ENCODE results near the gene GJA3. TPM values are rescaled to one million over a fixed set of nuclear protein-coding genes. Genes with fewer than 3 reads are reported as not detected.

Gene GJA3
- total RNA-seq, 1 experiment from 2014 or later = 3.9 TPM

GRCh38 chr13:20193162-20193906 is 32.5 kb upstream of the GJA3 start:
- TF ChIP-seq CTCF (IDR thresholded peaks at IDR 0.05; ENCODE audit: unreplicated experiment) = no peak
- CTCF ChIA-PET = no interaction called here
- DNase-seq = no peak
- intact Hi-C loops (cut with micrococcal nuclease; ENCODE audit: unreplicated experiment) = no loop called here
- Mint-ChIP-seq H3K27me3 (ENCODE audit: unreplicated experiment) (peaks cover 21% of the 10 kb centered on the region), H3K4me1 (ENCODE audit: low read depth, unreplicated experiment) (peaks cover 9% of the 10 kb centered on the region), H3K27ac (ENCODE audit: unreplicated experiment) (no peak overlapping the region), H3K9me3 (ENCODE audit: low read depth, unreplicated experiment) (no peaks in the 10 kb centered on the region), H3K36me3 (ENCODE audit: insufficient read depth, unreplicated experiment) (peaks cover 6% of the 10 kb centered on the region), H3K4me3 (ENCODE audit: low read depth, unreplicated experiment) (peak overlapping the region; percentile 60)
- no TSS peak for BruUV-seq (replicated peaks)

- H3K9me3 Mint-ChIP-seq (ENCODE audit: low read depth, unreplicated experiment) = no peaks in the 10 kb centered on the region
- CTCF ChIA-PET = no interaction called here
- TF ChIP-seq CTCF (IDR thresholded peaks at IDR 0.05; ENCODE audit: unreplicated experiment) = no peak
- peak; percentile 19 for DNase-seq
- intact Hi-C loops (cut with micrococcal nuclease; ENCODE audit: unreplicated experiment) = no loop called here
- H3K4me3 Mint-ChIP-seq (ENCODE audit: low read depth, unreplicated experiment) = peak within 1 kb of the TSS; percentile 60
- peaks cover 21% of the 10 kb centered on the region for H3K27me3 Mint-ChIP-seq (ENCODE audit: unreplicated experiment)
- peaks cover 6% of the 10 kb centered on the region for H3K36me3 Mint-ChIP-seq (ENCODE audit: insufficient read depth, unreplicated experiment)
- BruUV-seq (replicated peaks) = no TSS peak
- H3K27ac Mint-ChIP-seq (ENCODE audit: unreplicated experiment) = no peak within 1 kb of the TSS
- H3K4me1 Mint-ChIP-seq (ENCODE audit: low read depth, unreplicated experiment) = peaks cover 9% of the 10 kb centered on the region
Measured at GRCh38 chr13:20192836-20193161, 31.9 kb upstream of the GJA3 start, which contains the start of gene GJB2. Gene GJB2 (minus strand): TSS chr13:20192938. CDS start chr13:20189581, 3,357 bp downstream.

GRCh38 chr13:20192158-20192835 is 31.4 kb upstream of the GJA3 start:
- CTCF ChIA-PET = no interaction called here
- peaks cover 9% of the 10 kb centered on the region for H3K4me1 Mint-ChIP-seq (ENCODE audit: low read depth, unreplicated experiment)
- H3K9me3 Mint-ChIP-seq (ENCODE audit: low read depth, unreplicated experiment) = no peaks in the 10 kb centered on the region
- intact Hi-C loops (cut with micrococcal nuclease; ENCODE audit: unreplicated experiment) = no loop called here
- BruUV-seq (replicated peaks) = no TSS peak
- peak overlapping the region; percentile 60 for H3K4me3 Mint-ChIP-seq (ENCODE audit: low read depth, unreplicated experiment)
- peak; percentile 28 for DNase-seq
- peaks cover 6% of the 10 kb centered on the region for H3K36me3 Mint-ChIP-seq (ENCODE audit: insufficient read depth, unreplicated experiment)
- H3K27me3 Mint-ChIP-seq (ENCODE audit: unreplicated experiment) = peaks cover 21% of the 10 kb centered on the region
- no peak for TF ChIP-seq CTCF (IDR thresholded peaks at IDR 0.05; ENCODE audit: unreplicated experiment)
- no peak overlapping the region for H3K27ac Mint-ChIP-seq (ENCODE audit: unreplicated experiment)

GRCh38 chr13:20191311-20192157 is 30.7 kb upstream of the GJA3 start:
- intact Hi-C loops (cut with micrococcal nuclease; ENCODE audit: unreplicated experiment) = no loop called here
- H3K27ac Mint-ChIP-seq (ENCODE audit: unreplicated experiment) = no peak overlapping the region
- H3K36me3 Mint-ChIP-seq (ENCODE audit: insufficient read depth, unreplicated experiment) = peaks cover 6% of the 10 kb centered on the region
- CTCF ChIA-PET = no interaction called here
- peak overlapping the region; percentile 60 for H3K4me3 Mint-ChIP-seq (ENCODE audit: low read depth, unreplicated experiment)
- H3K4me1 Mint-ChIP-seq (ENCODE audit: low read depth, unreplicated experiment) = peaks cover 9% of the 10 kb centered on the region
- peak; percentile 11 for DNase-seq
- H3K9me3 Mint-ChIP-seq (ENCODE audit: low read depth, unreplicated experiment) = no peaks in the 10 kb centered on the region
- BruUV-seq (replicated peaks) = no TSS peak
- no peak for TF ChIP-seq CTCF (IDR thresholded peaks at IDR 0.05; ENCODE audit: unreplicated experiment)
- H3K27me3 Mint-ChIP-seq (ENCODE audit: unreplicated experiment) = peaks cover 21% of the 10 kb centered on the region

Data from Calu3 (cell line).